ENCODE measurements around the gene C4orf17. TPM values are rescaled to one million over a fixed set of nuclear protein-coding genes. Genes with fewer than 3 reads are reported as not detected.

C4orf17 gene
- polyA plus RNA-seq, 3 donors = not detected

GRCh38 chr4:99587803-99588202, 77.0 kb downstream of the C4orf17 start:
- no peaks in the 10 kb centered on the region for H4K20me1 ChIP-seq (ENCODE audit: insufficient read depth, low read length)
- H3K9me3 Mint-ChIP-seq = peaks cover 0 to 4% (median 0%) of the 10 kb centered on the region in 7 donors
- no peaks in the 10 kb centered on the region for H3K36me3 ChIP-seq (replicated peaks in 1 of 2; ENCODE audit: control insufficient read depth in 1 of 2, insufficient read depth in 2 of 2, low read length in 2 of 2)
- DNase-seq = no peak
- H3K4me2 ChIP-seq (replicated peaks; ENCODE audit: extremely low read depth, low read length, poor library complexity, severe bottlenecking) = no peak overlapping the region
- H3K27ac ChIP-seq (ENCODE audit: low read depth in 1 of 2, low read length in 2 of 2) = no peak overlapping the region
- peaks cover 0 to 2% of the 10 kb centered on the region in 2 donors for H3K27me3 ChIP-seq (ENCODE audit: control insufficient read depth in 2 of 2, insufficient read depth in 2 of 2, low read length in 2 of 2)
- no peak overlapping the region for H3K4me3 ChIP-seq (replicated peaks in 1 of 3; ENCODE audit: low read depth in 2 of 3, low read length in 3 of 3)
- no peak for TF ChIP-seq CTCF (IDR thresholded peaks at IDR 0.05)
- H3K4me1 Mint-ChIP-seq = no peaks in the 10 kb centered on the region
- no peaks in the 10 kb centered on the region for H3K9me3 ChIP-seq (replicated peaks in 1 of 2; ENCODE audit: control insufficient read depth in 1 of 2, insufficient read depth in 1 of 2, low read length in 2 of 2)
- H3K4me3 Mint-ChIP-seq = no peak overlapping the region
- H3K9ac ChIP-seq (ENCODE audit: insufficient read depth, low read length, poor library complexity, severe bottlenecking) = no peak overlapping the region
- no peaks in the 10 kb centered on the region for H3K36me3 Mint-ChIP-seq
- H3K4me1 ChIP-seq (ENCODE audit: control insufficient read depth in 1 of 2, insufficient read depth in 2 of 2, low read length in 2 of 2) = no peaks in the 10 kb centered on the region
- H3K27ac Mint-ChIP-seq = no peak overlapping the region
- WGBS (ENCODE audit: insufficient coverage) = no CpG with 5 or more reads among the region's 1 CpG
- intact Hi-C loops (cut with micrococcal nuclease) = no loop called here
- no peak overlapping the region for H2AFZ ChIP-seq (ENCODE audit: insufficient read depth, low read depth, low read length, poor library complexity, severe bottlenecking)
- H3K27me3 Mint-ChIP-seq (ENCODE audit: low read depth in 3 of 3) = peaks cover 0 to 6% (median 4%) of the 10 kb centered on the region in 3 donors
- H3K79me2 ChIP-seq (ENCODE audit: insufficient read depth, low read length) = no peaks in the 10 kb centered on the region

DNA sequence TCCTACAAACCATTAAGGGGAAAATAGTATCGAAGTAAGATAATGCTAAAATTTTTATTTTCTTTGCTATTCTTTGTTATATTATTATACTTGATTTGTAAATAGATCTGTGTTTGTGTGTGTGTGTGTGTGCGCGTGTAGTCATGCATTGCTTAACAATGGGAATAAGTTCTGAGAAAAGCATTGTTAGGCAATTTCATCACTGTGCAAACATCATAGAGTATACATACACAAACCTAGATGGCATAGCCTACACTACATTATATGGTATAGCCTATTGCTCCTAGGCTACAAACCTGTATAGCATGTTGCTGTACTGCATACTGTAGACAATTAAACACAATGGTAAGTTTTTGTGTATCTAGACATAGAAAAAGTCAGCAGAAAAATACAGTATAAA, 80.9 kb downstream of the C4orf17 start:
- no peak overlapping the region for H3K4me3 Mint-ChIP-seq
- Histone ChIP-seq H3K79me2 (ENCODE audit: insufficient read depth, low read length) (no peaks in the 10 kb centered on the region), H4K20me1 (ENCODE audit: insufficient read depth, low read length) (no peaks in the 10 kb centered on the region), H3K4me1 (ENCODE audit: control insufficient read depth in 1 of 2, insufficient read depth in 2 of 2, low read length in 2 of 2) (no peaks in the 10 kb centered on the region), H3K9ac (ENCODE audit: insufficient read depth, low read length, poor library complexity, severe bottlenecking) (no peak overlapping the region), H3K27me3 (ENCODE audit: control insufficient read depth in 2 of 2, insufficient read depth in 2 of 2, low read length in 2 of 2) (no peaks in the 10 kb centered on the region), H3K9me3 (replicated peaks in 1 of 2; ENCODE audit: control insufficient read depth in 1 of 2, insufficient read depth in 1 of 2, low read length in 2 of 2) (no peaks in the 10 kb centered on the region), H3K4me3 (replicated peaks in 1 of 3; ENCODE audit: low read depth in 2 of 3, low read length in 3 of 3) (no peak overlapping the region), H3K36me3 (replicated peaks in 1 of 2; ENCODE audit: control insufficient read depth in 1 of 2, insufficient read depth in 2 of 2, low read length in 2 of 2) (no peaks in the 10 kb centered on the region), H2AFZ (ENCODE audit: insufficient read depth, low read depth, low read length, poor library complexity, severe bottlenecking) (no peak overlapping the region), H3K4me2 (replicated peaks; ENCODE audit: extremely low read depth, low read length, poor library complexity, severe bottlenecking) (no peak overlapping the region), H3K27ac (ENCODE audit: low read depth in 1 of 2, low read length in 2 of 2) (no peak overlapping the region)
- no peak overlapping the region for H3K27ac Mint-ChIP-seq
- H3K9me3 Mint-ChIP-seq = peaks cover 0 to 4% (median 0%) of the 10 kb centered on the region in 7 donors
- TF ChIP-seq CTCF (IDR thresholded peaks at IDR 0.05) = no peak
- H3K4me1 Mint-ChIP-seq = no peaks in the 10 kb centered on the region
- no peak for DNase-seq
- WGBS (ENCODE audit: insufficient coverage) = no CpG with 5 or more reads among the region's 3 CpGs
- intact Hi-C loops (cut with micrococcal nuclease) = no loop called here
- peaks cover 0 to 2% (median 1%) of the 10 kb centered on the region in 3 donors for H3K27me3 Mint-ChIP-seq (ENCODE audit: low read depth in 3 of 3)
- no peaks in the 10 kb centered on the region for H3K36me3 Mint-ChIP-seq

Other genes with a start within 250 kb of the C4orf17 start
- not detected for gene ADH1A, start 220.0 kb upstream of the C4orf17 start, polyA plus RNA-seq
- not detected for gene ADH1B, start 189.6 kb upstream of the C4orf17 start, polyA plus RNA-seq
- gene ADH1C, start 158.3 kb upstream of the C4orf17 start, polyA plus RNA-seq = not detected
- gene ADH7, start 75.7 kb upstream of the C4orf17 start, polyA plus RNA-seq = not detected
- gene TRMT10A, start 53.0 kb downstream of the C4orf17 start, polyA plus RNA-seq = 1 to 10 TPM; 1.6 to 3.9 (median 3.4) TPM
- gene MTTP, start 63.8 kb downstream of the C4orf17 start, polyA plus RNA-seq = not detected
- gene C4orf54, start 146.8 kb downstream of the C4orf17 start, polyA plus RNA-seq = not detected

Data from CD14-positive monocyte (primary cell).